Hematopoietic multipotent progenitor cell treated with erythropoietin and hydrocortisone succinate and interleukin-3 and kit ligand, for 17 days (in vitro differentiated cells): ENCODE measurements around the gene ABTB1.

ENCODE experiments used
- DNase-seq: peaks from one replicate; pipeline ENCODE4 v3.0.0-alpha.2; 2015; ENCODE audit warnings: low spot score

Gene ABTB1

DNA sequence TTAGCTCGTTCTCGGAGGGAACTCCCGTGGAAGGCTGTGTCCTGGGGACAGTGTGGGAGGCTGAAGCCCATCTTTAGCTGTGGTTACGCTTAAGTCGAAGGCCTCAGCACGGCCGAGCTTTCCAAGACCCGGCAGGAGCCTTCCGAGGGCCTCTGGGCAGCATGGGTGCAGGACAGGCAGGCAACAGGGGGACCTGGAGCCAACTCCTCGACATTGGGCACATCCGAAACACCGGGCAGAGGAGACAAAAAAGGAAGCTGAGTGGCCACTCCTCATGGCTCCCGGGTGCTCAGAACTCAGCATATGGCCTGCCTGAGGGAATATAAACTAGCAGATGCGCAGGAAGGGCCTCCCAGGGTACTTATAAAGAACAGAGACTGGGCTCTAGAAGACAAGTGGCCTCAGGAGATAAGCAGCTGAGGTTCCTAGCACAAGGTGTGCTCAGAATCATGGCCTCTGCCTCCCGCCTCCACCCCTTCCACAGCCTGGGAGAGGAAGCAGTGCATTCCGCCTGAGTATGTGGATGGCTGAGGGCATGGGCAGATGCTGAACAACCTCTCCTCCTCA is 34.1 kb downstream of the ABTB1 start:
- no peak for DNase-seq

DNA sequence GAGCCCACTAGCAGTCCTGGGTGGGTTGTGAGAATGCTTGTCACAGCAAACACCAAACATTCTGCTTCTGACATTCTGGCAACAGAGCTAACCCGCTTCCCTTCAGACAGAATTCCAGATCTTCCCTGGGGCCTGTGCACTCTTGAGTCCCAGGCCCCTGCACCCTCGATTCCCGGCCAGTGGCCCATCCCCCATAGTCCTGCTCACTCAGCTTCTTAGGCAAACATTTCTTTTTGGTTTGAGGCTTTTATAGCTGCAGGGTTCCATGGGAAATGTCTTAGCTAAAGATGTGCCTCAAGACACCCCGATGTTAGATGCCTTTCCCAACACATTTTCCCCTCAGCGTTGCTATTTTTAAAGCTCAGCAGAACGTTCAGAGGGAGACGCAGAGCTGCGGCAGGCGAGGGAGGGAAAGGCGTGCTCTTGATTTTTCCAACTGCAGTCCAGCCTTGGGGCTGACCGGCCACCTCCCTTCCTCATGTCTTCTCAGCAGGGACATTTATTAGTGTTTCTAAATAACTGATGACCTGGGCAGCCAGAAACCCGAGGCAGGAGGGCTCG is 35.2 kb downstream of the ABTB1 start:
- DNase-seq: no peak

DNA sequence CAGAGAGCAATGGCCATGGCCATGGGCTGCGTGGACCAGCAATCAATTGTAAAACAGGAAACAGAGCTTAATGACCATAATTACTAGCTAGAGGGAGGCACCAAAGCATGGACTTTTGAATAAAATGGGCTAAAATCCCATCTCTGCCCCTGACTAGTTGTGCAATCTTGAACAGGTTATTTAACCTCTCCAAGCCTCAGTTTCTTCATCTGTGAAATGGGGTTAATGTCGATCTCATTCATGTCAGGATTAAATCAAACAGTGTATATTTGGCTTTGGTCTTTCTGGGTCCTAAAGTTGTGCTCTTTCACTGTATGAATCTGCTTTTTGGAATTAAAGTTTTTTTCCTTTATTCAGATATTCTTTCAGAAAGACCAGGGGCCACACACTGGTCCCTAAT is 36.1 kb downstream of the ABTB1 start:
- DNase-seq: no peak

DNA sequence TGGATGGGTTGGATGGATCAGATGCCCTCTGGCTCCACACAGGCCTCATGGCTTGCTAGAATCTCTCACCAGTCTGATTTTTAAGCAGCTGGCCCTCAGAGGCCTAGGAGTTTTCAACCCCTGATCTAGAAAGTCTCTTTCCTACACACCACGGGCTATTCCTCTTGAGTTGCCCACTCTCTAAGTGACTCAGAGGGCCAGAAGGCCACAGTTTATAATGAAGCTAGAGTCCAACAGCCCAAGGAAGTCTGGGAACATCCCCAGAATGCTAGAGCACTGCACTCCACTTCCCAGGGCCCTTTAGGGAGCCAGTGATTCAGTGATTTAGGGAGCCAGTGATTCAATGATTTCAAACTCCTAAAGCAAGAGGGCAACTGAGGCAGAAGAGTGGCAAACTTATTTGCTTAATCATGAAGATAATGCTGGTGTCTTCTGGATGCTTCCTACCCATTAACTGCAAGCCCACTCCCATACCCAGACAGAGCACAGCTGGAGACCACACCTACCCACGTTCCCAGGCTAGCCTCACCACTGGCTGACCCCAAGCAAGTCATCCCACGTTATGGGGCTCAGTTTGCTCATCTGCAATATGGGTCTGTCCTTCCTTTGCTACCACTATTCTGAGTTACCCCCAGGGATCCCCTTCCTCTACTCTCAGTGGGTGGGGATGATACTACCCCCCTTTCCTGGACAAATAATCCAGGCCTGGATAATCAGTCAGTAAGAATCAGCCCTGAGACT is 36.7 kb downstream of the ABTB1 start:
- DNase-seq: no peak

DNA sequence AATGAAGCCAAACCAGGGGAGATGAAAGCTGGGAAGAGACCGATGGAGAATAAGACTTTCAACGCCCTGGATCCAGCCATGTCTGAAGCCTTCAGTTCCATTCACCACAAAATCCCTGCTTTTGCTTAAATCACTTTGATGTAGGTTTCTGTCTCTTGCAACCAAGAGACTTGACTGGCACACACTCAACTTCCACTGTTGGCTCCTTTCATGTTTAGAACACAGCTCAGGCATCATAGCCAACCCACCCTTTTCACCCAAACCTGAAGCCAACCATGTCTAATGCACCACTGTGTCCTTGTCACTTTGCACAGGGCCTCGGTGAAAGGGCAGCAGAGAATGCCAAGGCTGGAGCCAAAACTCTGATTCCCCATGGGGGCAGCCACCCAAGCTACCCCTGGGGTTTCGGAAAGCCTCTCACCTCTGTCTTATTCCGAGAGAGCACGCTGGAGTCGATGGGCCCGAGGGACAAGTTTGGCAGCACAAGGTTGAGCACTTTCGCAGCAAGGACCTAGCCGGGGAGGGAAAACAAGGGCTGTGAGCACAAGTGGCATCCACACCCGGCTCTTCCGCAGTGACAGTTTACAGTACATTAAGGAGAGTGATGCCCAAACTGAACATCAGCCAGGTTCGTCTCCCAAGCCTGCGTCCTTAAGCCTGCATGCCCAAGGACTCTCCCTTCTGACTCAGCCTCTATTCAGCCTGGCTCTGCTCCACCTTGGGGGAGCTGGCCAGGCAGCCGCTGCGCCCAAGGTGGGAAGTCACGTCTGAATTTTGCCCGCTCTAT is 37.6 kb downstream of the ABTB1 start:
- DNase-seq: no peak

DNA sequence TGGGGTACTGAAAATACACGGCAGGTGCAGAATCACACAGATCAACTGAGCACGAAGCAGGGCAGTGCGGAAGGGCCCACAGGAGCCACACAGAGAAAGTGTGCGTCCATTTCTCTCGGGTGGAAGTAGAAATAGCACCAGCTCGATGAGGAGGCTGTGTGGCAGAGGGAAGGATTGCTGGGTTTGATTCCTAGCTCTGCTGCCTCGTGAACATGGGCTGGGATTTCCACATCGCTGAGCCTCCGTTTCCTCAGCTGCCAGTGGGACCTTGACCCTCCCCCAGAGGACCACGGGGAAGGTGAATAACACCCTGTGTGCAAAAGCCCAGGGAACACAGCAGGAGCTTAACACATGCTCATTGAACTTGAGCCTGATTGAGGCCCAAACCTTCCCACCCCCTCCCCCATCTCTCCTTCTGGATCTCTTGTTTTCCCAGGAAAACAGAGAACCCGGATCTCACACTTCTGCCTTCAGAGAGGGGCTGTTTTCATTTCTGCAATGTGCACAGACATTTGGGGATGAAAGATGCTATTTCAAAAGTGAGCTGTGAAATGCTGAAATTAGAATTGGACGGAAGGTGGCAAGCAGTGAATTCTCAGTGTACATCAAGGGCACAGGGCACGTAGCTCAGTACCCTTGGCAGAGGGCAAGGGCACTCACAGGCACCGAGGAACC is 38.4 kb downstream of the ABTB1 start:
- no peak for DNase-seq

DNA sequence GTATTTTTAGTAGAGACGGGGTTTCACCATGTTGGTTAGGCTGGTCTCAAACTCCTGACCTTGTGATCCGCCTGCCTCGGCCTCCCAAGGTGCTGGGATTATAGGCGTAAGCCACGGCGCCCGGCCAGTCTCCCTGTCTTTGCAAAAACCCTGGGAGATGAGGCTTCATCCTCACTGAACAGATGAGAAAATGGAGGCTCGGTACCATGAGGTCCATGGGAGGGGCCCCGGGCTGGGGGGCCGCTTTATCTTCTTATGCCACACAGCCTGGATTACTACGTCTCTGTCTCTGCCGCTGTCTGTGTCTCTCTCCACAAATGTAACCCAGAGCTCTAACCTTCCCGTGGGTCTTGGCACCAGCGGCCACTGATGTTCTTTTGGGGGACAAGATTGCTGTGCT is 39.1 kb downstream of the ABTB1 start:
- no peak for DNase-seq

DNA sequence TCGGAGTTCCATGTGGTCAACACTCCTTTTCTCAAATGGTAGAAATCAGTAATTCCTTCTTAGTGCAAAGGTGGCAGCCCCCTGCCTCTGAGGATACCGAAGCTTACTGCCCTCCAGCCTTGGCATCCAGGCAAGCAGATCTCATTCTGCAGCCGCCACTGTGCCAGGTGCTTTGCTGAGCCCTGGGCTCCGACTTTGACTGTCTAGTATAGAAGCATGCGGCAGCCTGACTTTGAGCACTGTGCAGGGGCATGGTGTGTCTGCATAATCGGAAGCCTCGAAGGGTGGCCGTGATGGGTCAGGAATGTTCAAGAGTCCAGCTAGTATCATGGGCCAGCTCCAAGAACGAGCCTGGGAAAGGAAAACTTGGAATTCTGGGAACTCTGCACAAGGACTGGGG is 39.7 kb downstream of the ABTB1 start:
- DNase-seq: no peak

DNA sequence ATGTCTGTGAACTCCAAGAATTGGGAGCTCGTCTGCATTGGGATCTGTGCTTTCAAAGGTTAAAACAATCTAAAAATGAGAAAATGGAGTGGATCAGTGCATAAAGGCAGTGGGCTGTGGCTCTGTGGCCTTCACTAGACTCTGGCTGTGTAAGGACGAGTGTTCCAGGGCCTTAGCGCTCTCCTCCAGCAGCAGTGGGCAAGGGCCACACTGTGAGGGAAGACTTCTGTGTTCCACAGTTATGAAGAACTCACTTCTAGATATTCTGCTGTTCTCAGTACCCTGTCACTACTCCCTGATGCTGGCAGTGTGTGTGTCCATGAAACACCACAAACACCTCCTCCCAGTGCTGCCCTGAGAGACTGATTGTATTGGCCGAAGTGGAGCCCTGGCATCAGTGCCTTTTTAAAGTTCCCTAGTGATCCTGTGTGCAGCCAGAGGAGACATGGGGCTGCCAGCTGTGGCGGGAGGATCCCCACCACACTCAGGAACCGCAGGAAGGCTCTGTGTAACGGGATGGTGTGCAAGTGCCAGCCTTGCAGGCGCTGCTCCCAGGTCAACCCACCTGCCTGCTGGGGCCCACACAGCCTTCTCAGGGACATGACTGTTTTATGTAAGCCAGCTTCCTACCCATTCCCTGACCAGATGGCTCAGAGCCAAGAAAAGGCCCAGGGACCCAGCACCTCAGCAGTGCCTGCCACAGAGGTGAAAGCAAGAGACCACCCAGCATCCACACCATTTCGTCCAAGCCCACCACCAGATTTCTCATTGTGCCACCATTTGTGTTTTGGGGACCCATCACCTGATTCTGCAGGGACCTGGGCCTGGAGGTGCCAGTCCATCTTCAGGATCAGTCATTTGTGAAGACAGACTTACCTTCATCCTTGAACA is 40.4 kb downstream of the ABTB1 start:
- no peak for DNase-seq

DNA sequence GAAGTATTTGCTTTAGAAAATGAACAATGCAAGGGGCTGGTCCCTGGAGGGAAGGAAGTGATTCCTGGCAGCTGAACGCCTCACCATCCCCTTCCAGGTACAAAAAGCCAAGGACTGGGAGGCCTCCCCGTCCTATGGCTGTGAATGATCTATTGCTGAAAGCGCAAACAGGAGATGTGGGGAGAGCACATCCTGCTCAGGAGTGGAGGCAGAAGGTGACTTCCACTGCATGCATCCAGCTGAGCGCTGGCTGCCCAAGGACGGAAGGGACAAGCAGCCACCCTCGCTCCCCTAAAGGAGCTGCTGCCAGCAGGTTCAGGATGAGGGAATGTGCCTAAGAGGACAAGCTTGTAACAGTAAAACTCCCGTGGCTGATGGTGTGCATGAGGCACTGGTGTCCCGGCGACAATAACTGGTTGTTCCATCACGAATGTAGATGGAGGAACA is 41.4 kb downstream of the ABTB1 start:
- DNase-seq: no peak

DNA sequence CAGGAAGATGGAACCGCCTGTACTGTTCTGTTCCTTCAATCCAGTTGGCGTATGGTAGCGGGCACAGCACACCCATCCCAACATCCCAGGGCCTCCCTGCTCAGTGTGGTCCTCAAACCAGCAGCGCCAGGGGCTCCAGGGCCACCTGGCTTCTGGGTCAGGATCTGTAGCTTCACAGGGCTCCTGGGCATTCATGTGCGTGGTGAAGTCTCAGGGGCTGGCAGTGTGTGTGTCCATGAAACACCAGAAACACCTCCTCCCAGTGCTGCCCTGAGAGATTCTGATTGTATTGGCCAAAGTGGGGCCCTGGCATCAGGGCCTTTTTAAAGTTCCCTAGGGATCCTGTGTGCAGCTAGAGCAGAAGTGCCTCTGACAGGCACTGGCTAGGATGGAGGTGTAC is 42.1 kb downstream of the ABTB1 start:
- no peak for DNase-seq

DNA sequence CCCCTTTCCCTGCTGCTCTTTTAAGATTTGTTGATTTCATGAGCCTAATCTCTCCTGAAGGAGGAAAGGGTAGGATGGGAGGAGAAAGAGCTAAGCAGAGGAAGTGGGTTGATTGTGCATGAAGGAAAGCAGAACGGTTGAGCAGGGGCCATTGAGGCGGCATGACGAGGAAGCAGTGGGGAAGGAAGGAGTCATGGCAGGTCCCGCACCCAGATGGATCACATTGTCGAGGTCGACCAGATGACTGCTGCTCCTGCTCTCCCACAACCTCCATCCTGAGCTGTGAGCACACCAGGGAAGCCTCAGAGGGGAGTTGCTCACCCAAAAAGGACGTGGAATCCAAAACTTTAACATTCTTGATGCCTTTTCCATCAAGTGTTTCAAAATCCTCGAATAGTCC is 42.8 kb downstream of the ABTB1 start:
- DNase-seq: no peak

DNA sequence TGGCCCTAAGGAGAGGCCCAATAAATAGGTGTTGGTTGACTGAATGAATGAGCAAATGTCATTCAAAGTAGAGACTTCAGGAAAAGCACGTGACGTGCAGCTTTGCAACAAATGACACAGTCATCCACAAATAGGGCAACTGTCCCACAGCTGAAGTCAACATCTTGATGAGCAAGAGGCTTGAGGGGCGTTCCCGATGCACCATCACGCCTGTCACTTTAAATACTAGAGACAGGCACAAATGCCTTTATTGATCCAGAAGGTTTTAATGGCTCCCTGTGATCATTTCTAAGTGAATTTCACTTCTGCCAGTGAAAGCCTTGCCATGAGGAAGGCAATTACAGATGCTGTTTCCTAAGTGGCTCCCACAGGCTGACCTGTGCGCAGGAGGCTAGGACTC is 43.6 kb downstream of the ABTB1 start:
- DNase-seq: no peak

DNA sequence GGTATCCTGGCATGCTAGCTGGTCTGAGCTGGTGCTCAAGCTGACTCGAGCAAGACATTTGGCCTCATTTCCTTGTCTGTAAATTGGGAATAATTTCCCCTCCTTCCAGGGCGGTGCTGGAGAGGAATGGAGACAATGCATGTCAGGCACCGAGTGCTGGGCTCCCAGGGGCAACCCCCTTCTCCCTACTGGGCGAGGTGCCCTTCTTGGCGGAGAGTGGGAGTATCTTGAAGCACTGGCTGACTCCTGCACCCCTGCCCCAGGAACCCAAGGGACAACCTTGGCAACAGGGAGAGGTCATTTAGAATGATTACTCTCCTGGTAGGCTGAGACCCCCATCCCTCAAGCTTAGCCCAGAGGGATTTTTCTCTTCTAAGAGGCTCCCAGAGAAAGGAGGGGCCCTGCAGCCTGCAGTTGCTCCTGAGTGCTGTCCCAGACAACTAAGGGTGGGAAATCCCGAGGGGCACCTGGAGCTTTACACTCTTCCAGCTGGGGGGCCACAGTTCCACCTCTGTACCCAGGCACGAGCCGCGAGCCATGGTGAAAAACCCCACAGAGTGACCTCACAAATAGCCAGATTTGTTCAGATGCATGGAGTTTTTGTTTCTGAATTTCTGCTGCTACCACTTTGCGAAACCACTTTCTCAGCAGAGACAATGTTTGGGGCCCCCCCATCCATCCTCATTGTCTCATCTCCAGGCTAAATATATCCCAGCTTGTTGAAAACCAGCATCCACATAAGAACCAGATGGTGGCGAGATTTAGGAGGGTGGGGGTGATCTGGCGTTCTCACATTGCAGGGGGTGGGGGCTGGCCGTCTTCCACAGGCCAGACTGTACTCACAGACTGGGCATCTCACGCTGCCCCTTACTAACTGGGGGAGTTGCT is 44.8 kb downstream of the ABTB1 start:
- DNase-seq: no peak

DNA sequence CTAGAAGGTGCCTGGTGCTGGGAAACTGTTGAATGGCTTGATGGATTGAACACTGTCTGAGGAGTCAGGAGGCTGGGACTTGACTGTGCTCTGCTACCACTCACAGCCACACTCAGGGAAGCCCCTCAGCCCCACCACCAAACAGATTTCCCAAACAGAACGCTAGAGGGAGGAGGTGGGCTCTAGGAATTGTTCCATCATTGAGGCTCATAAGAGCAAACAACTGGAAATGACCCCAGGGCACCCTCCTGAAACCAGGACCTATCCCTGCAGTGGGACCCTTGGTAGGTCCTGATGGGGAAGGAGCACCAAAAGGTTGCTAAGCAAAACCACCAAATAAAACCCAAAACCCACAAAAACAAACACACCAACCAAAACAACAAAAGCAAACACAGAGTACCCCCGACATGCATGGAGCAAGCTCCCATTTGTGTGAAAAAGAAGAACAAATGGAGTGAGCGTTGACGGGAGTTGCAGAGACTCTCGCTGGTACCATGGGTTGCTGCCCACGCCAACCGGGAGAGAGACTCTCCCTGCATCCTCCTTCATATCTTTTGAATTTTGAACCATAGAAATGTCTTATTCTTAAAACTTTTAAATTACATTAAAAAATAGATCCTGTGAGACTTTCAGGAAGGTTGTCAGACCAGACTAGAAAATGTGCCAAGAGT is 45.6 kb downstream of the ABTB1 start:
- DNase-seq: no peak

DNA sequence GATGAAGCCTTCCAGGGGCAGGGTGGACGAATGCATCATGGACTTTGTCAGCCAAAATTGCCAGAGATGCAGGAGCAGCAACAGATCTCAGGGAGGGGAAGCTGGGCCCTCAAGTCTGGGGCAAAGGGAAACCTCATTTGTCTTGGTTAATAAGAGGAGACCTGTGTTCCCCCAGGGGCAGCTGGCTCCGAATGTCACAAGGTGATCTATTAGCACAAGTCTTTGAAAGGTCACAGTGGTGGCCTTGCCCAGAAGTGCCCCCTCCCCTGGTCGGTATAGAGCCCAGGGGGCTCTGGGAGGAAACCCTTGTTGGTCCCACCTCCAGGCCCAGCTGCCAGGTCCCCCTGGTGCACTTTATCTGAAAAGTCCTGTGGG is 46.2 kb downstream of the ABTB1 start:
- no peak for DNase-seq

DNA sequence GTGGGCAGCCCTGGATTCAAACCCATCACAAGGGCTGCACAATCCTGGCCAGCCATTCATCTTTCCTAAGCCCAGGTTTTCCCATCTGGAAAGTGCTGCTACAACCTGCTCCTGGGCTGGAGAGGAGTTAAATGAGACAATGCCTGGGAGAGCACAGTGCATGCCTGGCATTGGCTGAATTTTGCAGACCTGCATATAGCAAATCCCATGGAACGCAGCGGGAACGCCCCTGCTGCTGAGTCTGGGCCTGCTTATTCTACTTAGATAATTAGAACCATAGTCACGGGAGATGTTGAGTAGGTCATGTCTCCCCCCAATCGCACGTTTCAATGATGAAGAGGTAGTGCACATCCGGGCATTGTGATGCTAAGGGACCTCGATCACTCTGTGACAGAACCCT is 46.6 kb downstream of the ABTB1 start:
- no peak for DNase-seq

DNA sequence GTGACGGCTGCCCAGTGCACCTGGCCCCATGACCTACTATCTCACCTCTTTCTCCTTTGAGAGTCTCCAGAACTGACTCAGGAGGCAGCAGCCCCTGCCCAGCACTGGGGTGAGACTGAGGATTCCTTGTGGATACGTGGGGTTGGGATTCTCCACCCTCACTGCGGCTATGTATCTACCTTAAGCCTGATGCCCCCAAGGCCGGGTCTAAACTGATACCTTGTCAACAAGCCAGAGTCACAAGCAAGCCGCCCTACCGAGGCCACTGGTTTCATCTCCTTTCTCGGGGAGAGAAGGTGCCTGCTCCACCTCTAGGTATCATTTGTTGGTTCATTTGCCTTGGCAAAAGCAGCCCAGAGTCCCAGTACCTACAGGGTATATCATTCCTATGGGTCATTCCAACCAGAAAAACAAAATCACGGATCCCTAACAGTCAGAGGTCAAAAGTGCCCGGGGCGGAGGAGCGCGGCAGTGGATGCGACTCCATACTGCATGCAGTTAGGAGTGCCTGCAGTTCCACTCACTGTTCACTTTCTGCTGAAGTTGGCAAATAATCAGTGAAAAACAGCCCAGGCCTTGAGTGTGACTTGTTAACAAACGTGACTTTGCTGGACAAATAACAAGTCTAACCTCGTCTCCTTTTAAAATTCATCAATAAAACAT is 47.5 kb downstream of the ABTB1 start:
- DNase-seq: no peak
